ENCODE measurements around the gene WFDC8. TPM values are rescaled to one million over a fixed set of nuclear protein-coding genes. Genes with fewer than 3 reads are reported as not detected.

WFDC8 gene
- total RNA-seq, 4 donors from 2014 or later: not detected

DNA sequence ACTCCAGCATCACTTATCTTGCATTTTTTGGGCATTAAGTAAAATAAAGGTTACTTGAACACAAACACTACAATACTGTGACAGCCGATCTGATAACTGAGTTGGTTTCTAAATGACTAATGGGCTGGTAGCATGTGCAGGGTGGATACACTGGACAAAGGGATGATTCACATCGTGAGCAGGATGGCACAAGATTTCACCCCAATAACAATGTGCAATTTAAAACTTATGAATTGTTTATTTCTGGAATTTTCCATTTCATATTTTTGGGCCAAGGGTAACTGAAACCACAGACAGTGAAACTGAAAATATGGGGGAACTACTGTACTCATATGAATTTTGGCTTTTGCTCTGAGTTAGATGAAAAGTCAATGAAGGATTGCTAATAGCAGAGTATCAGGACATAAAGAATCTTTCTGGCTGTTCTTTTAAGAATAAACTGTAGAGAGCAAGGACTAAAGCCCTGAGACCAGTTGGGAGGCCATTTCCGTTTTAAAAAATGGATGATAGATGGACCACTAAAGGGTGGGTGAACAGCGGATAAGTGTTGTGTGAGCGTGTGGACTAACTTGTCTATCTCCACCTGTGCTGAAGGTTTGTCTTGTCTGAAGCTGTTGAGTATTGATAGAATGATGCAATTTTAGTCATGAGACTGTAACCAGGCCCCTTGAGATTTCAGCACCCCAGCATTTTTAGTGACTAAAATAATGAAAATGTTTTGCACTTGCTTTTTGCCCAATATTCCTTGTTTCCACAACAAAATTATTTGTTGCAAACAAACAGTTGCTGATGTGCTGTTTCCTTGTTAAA is 71.9 kb downstream of the WFDC8 start:
- TF ChIP-seq, protein P1, sequence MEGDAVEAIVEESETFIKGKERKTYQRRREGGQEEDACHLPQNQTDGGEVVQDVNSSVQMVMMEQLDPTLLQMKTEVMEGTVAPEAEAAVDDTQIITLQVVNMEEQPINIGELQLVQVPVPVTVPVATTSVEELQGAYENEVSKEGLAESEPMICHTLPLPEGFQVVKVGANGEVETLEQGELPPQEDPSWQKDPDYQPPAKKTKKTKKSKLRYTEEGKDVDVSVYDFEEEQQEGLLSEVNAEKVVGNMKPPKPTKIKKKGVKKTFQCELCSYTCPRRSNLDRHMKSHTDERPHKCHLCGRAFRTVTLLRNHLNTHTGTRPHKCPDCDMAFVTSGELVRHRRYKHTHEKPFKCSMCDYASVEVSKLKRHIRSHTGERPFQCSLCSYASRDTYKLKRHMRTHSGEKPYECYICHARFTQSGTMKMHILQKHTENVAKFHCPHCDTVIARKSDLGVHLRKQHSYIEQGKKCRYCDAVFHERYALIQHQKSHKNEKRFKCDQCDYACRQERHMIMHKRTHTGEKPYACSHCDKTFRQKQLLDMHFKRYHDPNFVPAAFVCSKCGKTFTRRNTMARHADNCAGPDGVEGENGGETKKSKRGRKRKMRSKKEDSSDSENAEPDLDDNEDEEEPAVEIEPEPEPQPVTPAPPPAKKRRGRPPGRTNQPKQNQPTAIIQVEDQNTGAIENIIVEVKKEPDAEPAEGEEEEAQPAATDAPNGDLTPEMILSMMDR (IDR thresholded peaks at IDR 0.05; ENCODE audit: low read depth): no peak

DNA sequence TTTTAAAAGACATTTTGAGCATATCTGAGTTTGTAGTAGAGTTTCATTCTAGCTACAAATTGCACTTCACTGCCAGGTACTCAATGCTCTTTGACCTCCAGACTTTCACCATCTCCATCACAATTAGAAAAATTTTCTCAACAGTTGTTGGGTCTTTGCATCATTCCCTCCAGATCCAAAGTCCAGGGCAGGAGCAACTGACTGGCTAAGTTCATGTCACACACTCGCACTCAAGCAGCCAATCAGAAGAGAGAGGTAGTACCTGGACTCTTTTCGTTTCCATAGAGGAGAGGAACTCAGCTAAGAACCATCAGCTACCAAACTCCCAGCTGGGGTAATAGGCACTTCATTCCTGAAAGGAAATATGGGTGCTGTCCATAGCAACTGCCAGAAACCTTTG is 72.7 kb downstream of the WFDC8 start:
- TF ChIP-seq, protein P1 (IDR thresholded peaks at IDR 0.05; ENCODE audit: low read depth): no peak

DNA sequence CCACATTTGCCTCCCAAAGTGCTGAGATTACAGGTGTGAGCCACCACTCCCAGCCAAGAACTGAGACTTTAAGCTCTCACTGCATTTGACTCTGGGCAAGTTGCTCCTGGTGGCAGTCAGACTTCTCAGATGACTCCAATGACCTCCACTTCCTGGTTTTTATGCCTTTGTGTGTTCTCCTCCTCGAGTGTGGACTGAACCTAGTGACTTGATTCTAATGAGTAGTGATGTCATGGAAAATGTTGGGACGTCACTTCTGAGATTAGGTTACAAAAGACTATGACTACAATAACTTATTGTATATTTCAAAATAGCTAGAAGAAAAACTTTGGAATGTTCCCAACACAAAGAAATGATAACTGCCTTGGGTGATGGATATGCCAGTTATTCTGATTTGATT is 75.7 kb downstream of the WFDC8 start:
- TF ChIP-seq, protein P1 (IDR thresholded peaks at IDR 0.05; ENCODE audit: low read depth): no peak

DNA sequence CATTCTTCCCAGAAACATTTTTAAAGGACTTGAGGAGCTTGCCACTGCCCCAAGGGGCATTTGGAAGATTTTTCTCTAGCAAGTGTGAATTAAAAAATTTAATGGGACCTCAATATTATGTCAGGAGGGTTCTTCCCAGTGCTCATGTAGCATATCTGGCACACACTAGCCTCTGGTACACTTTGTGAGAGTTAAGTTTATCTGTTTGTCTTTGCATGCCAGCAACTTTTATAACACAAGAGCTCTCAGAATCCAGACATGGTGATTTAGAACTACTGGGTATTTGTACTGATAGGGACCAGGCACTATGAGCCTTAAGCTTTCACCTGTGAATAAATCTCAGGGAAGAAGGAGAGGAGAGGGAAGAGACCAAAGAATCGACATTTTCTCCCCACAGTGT is 76.5 kb downstream of the WFDC8 start:
- TF ChIP-seq, protein P1 (IDR thresholded peaks at IDR 0.05; ENCODE audit: low read depth): no peak

Small RNA genes within 50 kb of the gene (small RNA-seq; reads per million reads assigned to genes)
- not detected for gene AL031663.1
- gene HSPD1P21: not detected
- gene RNA5SP485: not detected

Other genes starting within 250 kb of the WFDC8 start
- 10 to 100 TPM; 37.4 to 65.4 (median 40.9) TPM for gene SDC4, start 230.9 kb downstream of the WFDC8 start, total RNA-seq
- 10 to 100 TPM; 24.3 to 34.8 (median 31.4) TPM for gene SYS1, start 216.1 kb downstream of the WFDC8 start, total RNA-seq
- under 1 TPM in 1 of 4 donors, not detected in 3; 0.57 TPM for gene TP53TG5, start 201.0 kb downstream of the WFDC8 start, total RNA-seq
- 10 to 100 TPM; 20.5 to 42.3 (median 24.3) TPM for gene DBNDD2, start 171.0 kb downstream of the WFDC8 start, total RNA-seq
- gene PIGT, start 163.1 kb downstream of the WFDC8 start, total RNA-seq: 10 to 100 TPM; 49.5 to 94.0 (median 79.9) TPM
- 1 to 10 TPM in 1 of 4 donors, not detected in 3; 2.6 TPM for gene WFDC2, start 109.5 kb downstream of the WFDC8 start, total RNA-seq
- not detected for gene SPINT3, start 63.7 kb downstream of the WFDC8 start, total RNA-seq
- gene WFDC6, start 39.8 kb downstream of the WFDC8 start, total RNA-seq: not detected
- gene EPPIN, start 31.9 kb downstream of the WFDC8 start, total RNA-seq: not detected
- gene WFDC10A, start 50.5 kb upstream of the WFDC8 start, total RNA-seq: not detected
- gene WFDC9, start 52.0 kb upstream of the WFDC8 start, total RNA-seq: not detected
- not detected for gene WFDC11, start 91.0 kb upstream of the WFDC8 start, total RNA-seq
- not detected for gene WFDC13, start 122.8 kb upstream of the WFDC8 start, total RNA-seq
- not detected for gene WFDC10B, start 125.7 kb upstream of the WFDC8 start, total RNA-seq
- not detected for gene SPINT4, start 143.1 kb upstream of the WFDC8 start, total RNA-seq
- gene WFDC3, start 212.6 kb upstream of the WFDC8 start, total RNA-seq: not detected
- 10 to 100 TPM; 17.0 to 28.1 (median 23.3) TPM for gene DNTTIP1, start 212.7 kb upstream of the WFDC8 start, total RNA-seq
- gene UBE2C, start 233.4 kb upstream of the WFDC8 start, total RNA-seq: 1 to 10 TPM in 3 of 4 donors, not detected in 1; 1.3 to 3.1 (median 1.8) TPM
- gene TNNC2, start 248.0 kb upstream of the WFDC8 start, total RNA-seq: 1 to 10 TPM in 3 of 4 donors, not detected in 1; 2.3 to 3.1 (median 2.4) TPM

Measured in subcutaneous adipose tissue (tissue), 4 donors.